ENCODE results near the gene METTL21A.
A peak's percentile ranks its signal among the peaks of the same experiment; 100 is the strongest.
"Not testable (repeated sequence)": the region's sequence is repeated elsewhere in the genome, so short reads cannot be mapped to it uniquely, and the experiment has no call there.

The METTL21A gene

DNA sequence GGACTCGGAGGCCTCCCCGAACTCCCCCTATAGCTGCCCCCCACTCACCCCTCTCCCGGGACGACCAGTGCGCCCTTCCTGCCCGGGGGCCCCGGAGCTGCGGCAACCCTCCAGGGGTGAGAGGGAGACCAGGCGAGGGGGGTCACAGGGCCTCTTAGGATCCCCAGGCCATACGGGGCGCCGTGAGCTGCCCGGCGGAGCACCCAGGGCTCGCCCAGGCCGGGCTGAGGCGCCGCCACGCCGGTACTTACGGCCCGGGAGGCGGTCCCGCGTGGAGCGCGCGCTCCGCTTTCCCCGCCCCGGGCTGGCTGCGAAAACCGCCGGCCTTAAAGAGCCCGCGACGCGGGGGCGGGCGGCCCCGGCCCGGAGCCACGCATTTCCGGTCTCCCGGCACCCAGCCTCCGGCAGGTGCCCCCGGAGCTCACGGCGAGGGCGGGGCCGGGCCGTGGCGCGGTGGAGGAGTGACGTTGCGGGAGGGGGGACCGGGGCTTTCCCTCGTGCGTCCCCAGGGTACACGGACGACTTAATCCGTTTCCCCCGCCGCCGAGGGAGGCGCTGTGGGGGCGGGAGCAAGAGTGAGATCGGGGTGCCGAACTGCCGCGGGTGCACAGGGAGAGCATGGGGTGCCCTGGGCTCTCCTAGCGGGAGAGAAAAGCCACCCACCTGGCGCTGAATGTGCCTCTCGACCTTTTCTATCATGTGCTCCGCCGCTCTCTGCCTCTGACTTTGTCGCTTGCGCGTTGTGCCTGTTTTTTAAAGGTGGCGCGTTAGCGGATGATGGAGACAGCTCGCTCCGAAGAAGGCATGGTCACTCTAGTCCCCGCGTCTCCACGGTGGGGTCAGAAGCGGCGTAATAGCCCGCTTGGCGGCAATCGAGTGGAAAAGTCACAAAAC, at the start of gene METTL21A:
TSS of gene METTL21A (minus strand) at position 381 of the 894 bp plus-strand sequence. CDS start 1,019 bp downstream, outside the sequence.
- DNase-seq (ENCODE audit: low read depth in 2 of 2): peak; percentile 85 to 89

DNA sequence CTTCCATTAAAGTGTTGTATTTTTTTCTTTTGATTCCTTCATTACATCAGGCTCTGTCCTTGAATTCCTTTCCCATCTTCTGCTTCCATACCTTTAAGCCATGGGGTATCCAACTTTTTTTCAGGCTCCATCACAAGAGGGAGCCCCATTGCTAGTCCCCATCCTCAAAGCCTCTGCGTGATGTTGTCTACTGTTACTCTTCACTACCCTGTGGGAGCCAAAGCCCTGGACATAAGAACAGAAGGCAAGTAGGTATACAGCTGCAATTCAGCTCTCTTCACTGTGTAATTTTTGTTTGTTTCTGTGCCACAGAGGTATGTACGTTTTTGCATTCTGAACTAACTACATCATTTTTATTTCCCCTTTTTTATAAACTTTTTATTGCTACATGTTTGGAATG, 49.6 kb upstream of the METTL21A start:
- DNase-seq (ENCODE audit: low read depth in 2 of 2): no peak

DNA sequence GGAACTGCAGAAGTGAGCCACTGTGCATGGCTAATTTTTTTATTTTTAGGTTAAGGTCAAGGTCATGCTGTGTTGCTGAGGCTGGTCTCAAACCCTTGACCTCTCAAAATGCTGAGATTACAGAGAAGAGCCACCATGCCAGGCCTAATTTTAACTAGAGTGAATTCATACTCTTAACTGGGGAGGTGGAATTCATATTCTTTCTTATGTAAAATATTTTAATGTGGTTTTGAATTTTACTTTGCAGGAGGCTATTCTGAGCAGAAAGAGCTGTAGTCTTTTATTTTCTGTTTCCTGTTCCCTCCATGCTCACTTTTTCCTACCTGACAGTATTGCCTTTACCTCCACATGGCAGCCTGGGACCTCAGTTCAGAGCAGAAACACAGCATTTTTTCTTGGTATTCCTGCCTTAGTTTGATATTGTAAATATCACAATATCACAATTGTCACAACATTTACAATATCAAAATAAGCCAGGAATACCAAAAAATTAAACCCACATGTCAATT, 49.1 kb upstream of the METTL21A start:
- no peak for DNase-seq (ENCODE audit: low read depth in 2 of 2)

DNA sequence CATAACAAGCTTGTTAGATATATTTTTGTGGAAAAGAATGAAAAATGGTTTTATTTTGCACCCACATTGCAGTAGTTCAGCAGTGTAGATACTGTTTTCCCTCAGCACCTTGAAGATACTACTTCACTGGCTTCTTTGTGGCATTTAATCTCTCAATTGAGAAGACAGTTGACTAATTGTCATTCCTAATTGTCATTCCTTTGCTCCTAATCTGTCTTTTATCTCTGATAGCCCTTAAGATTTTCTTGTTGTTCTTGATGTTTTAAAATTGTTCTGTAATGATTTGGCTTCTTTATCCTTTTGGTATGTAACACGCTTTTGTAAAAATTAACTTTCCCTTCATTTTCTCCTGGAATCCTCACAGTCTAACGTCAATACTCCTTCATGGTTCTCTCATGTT, 48.2 kb upstream of the METTL21A start:
- no peak for DNase-seq (ENCODE audit: low read depth in 2 of 2)

- no peak for DNase-seq (ENCODE audit: low read depth in 2 of 2)
Observed at GRCh38 chr2:207670887-207671286, 45.7 kb upstream of the METTL21A start.

GRCh38 chr2:207663870-207664545, 38.8 kb upstream of the METTL21A start:
- DNase-seq (ENCODE audit: low read depth in 2 of 2): no peak

GRCh38 chr2:207662203-207662602, 37.0 kb upstream of the METTL21A start:
- no peak for DNase-seq (ENCODE audit: low read depth in 2 of 2)

DNA sequence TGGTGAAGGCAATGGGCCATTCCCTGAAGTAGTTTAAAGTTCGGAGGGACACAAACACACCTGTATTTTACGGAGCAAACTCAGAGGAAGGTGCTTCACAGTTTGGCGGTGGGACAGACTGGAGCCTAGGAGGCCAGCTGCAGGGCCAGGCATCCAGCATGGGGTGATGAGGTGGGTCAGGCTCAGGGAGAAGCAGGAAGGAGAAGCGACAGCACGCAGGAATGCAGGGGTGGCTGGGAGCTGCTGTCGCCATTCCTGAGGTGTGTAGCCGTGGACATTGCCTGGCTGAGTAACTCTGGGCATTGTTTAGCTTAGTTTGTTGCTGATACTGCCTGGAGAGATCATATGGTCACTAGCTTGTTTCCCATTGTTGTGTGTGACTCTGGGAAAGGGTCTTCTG, 35.8 kb upstream of the METTL21A start:
- no peak for DNase-seq (ENCODE audit: low read depth in 2 of 2)

GRCh38 chr2:207658156-207658555, 33.0 kb upstream of the METTL21A start:
- no peak for DNase-seq (ENCODE audit: low read depth in 2 of 2)

DNA sequence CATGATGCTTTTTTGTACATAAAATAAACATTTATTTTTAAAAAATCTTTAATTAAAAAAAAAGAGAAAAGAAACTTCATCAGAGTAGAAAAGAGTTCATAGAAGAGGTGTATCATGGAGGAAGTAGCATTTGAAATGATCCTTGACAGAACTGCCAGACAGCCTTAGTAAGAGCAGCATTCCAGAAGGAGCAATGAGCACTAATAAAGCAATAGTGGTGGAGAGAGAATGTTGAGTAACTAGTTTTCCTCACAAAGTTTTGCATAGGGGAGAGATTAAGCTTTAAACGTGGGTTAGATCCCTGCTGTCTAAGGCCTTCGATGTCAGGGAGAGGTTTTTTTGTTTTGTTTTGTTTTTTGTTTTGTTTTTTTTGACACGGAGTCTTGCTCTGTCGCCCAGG, 29.8 kb upstream of the METTL21A start:
- DNase-seq (ENCODE audit: low read depth in 2 of 2): no peak

- not testable (repeated sequence) for DNase-seq (ENCODE audit: low read depth in 2 of 2)
Observed at GRCh38 chr2:207646582-207646981, 21.4 kb upstream of the METTL21A start.

DNA sequence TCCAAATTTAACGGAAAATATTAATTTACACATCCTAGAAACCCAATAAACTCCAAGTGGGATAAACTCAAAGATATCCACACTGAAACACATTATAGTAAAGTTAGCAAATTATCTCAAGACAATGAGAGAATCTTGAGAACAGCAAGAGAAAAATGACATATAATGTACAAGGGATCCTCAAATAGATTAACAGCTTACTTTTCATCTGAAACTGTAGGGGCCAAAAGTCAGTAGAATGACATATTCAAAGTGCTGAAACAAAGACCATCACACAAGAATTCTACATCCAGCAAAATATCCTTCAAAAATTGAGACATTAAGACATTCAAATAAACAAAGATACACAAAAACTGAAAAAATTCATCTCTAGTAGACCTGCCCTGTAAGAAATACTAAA, 18.7 kb upstream of the METTL21A start:
- no peak for DNase-seq (ENCODE audit: low read depth in 2 of 2)

GRCh38 chr2:207640661-207641060, 15.5 kb upstream of the METTL21A start:
- no peak for DNase-seq (ENCODE audit: low read depth in 2 of 2)

- DNase-seq (ENCODE audit: low read depth in 2 of 2): no peak
Observed at GRCh38 chr2:207640160-207640559, 15.0 kb upstream of the METTL21A start.

GRCh38 chr2:207639288-207639687, 14.1 kb upstream of the METTL21A start:
- DNase-seq (ENCODE audit: low read depth in 2 of 2): not testable (repeated sequence)

DNA sequence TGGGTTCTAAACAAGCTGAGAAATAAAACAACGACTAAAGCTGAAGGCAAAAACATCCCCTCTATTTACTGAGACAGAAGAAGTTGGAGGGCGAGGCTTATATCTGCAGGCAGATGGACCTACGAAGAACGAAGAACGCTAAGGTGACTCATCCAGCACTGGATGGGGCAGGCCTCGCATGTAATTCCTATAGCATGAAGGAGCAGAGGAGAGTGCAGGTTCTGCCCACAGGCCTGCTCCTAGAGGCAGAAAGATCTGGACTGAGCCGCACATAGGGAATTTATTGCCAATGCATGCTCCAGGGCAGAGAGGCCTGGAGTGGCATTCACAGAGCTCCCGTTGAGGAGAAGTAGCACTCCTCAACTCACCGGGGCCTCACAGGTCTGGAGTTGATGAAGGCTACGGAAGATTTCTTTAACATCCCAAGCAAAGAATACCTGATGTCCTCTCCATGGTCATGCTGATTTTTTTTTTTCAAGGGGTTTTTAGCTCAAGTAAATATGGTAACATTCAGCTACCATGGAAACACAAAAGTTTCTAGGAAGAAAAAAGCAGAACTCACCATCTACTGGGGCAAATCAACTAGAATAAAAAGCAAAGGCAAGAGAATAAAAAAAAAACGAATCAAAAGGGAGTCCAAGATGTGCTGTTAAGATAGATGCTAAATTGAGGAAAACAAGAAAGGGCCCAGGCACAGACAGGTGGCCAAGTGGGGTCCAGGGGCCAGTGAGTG, 10.4 kb upstream of the METTL21A start:
- DNase-seq (ENCODE audit: low read depth in 2 of 2): no peak

- no peak for DNase-seq (ENCODE audit: low read depth in 2 of 2)
Observed at GRCh38 chr2:207633686-207634085, 8.5 kb upstream of the METTL21A start.

- DNase-seq (ENCODE audit: low read depth in 2 of 2): no peak
Observed at GRCh38 chr2:207632575-207633493, 7.6 kb upstream of the METTL21A start.

- DNase-seq (ENCODE audit: low read depth in 2 of 2): no peak
Observed at GRCh38 chr2:207630491-207630890, 5.3 kb upstream of the METTL21A start.

DNA sequence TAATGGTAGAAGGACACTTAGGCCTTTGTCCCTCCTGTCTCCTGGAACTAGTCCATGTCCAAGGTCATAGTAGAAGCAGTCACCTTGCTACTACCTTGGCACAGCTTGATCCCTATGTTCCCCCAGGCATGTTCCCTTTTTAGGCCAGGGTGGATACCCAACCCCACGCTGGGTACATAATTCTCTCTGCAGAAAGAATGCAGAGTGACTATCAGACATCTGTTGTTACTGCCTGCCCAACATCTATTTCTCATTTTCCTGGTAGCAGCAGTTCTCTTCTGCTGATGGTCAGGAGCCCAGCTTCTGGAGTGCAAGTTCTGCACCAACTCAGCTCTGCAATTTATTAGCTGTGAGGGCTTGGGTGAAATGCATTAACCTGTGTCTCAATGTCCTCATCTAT, 4.4 kb upstream of the METTL21A start:
- DNase-seq (ENCODE audit: low read depth in 2 of 2): no peak

Measured in stimulated activated CD8-positive, alpha-beta memory T cell treated with anti-CD3 and anti-CD28 coated beads, Interleukin-7, amount 100 ng/mL, for 1 hour (primary cell).